HepG2 (cell line): Measurements from ENCODE around the gene GPR42. TPM values are rescaled to one million over a fixed set of nuclear protein-coding genes. Genes with fewer than 3 reads are reported as not detected.
A peak's percentile ranks its signal among the peaks of the same experiment; 100 is the strongest.

Experiments
- CBFB ChIP-seq: sonication (generic); formaldehyde crosslinking; IDR thresholded peaks from 2 replicates; pipeline ENCODE4 v1.4.0; 2020; ENCODE audit warnings: missing genetic modification reagents
- IKZF1 ChIP-seq: fragments of 450-650 bp; IDR thresholded peaks from 2 replicates; pipeline ENCODE4 v1.7.1; 2016
- KDM5B ChIP-seq: sonication (generic); formaldehyde crosslinking; IDR thresholded peaks from 2 replicates; pipeline ENCODE4 v1.4.0; 2020; ENCODE audit warnings: missing genetic modification reagents, mild to moderate bottlenecking, borderline replicate concordance
- KIAA2018 ChIP-seq: sonication (generic); formaldehyde crosslinking; IDR thresholded peaks from 2 replicates; pipeline ENCODE4 v1.5.0; 2020; ENCODE audit warnings: mild to moderate bottlenecking, missing genetic modification reagents, borderline replicate concordance
- ZBTB40 ChIP-seq, 2 experiments: fragments of 450-650 bp in 1 of 2; sonication (generic) in 1 of 2; formaldehyde crosslinking in 1 of 2; IDR thresholded peaks; 2 replicates each; pipeline versions ENCODE4 v1.6.1 to v1.8.0; 2016 to 2022; ENCODE audit warnings: antibody characterized with exemption in 1 of 2, mild to moderate bottlenecking in 1 of 2, missing genetic modification reagents in 1 of 2
- ZBTB8A ChIP-seq: sonication (generic); formaldehyde crosslinking; IDR thresholded peaks from 2 replicates; pipeline ENCODE4 v1.4.0; 2020; ENCODE audit warnings: mild to moderate bottlenecking, low read depth, missing genetic modification reagents, borderline replicate concordance
- ZNF362 ChIP-seq: sonication (generic); formaldehyde crosslinking; IDR thresholded peaks from 2 replicates; pipeline ENCODE4 v1.4.0; 2020; ENCODE audit warnings: missing genetic modification reagents, mild to moderate bottlenecking, borderline replicate concordance
- ZNF772 ChIP-seq: sonication (generic); formaldehyde crosslinking; IDR thresholded peaks from 2 replicates; pipeline ENCODE4 v1.5.0; 2020; ENCODE audit warnings: mild to moderate bottlenecking, missing genetic modification reagents
- ZNF788 ChIP-seq: sonication (generic); formaldehyde crosslinking; IDR thresholded peaks from 2 replicates; pipeline ENCODE4 v1.5.0; 2020; ENCODE audit warnings: mild to moderate bottlenecking, missing genetic modification reagents, borderline replicate concordance
- polyA plus RNA-seq, 8 experiments: library from polyadenylated mRNA; depleted of rRNA in 3 of 8; stranded (reverse) in 7 of 8; unstranded in 1 of 8; fragments of >200 nt; fragmentation: Illumina TruSeq in 4 of 8; extraction: Trizol in 4 of 8; gene quantifications; 2 replicates each; pipeline versions ENCODE4 v1.2.1 to v1.2.3, GENCODE V29; 2011 to 2016; ENCODE audit warnings: low read depth in 4 of 8, missing spikeins in 1 of 8, mixed read lengths in 1 of 8; ENCODE audit not compliant: insufficient read depth in 1 of 8
- total RNA-seq, 5 experiments: library from RNA; depleted of rRNA; stranded (reverse); fragments of >200 nt; fragmentation: Illumina TruSeq; extraction: Trizol; gene quantifications; 2 replicates each; pipeline ENCODE4 v1.2.3, GENCODE V29; 2016; ENCODE audit warnings: low read depth in 1 of 5

The GPR42 gene
- total and polyA plus RNA-seq, 2 of the 13 experiments (the other 11 are each of a cell fraction or from before 2014, with no cell fraction given), result not detected

DNA sequence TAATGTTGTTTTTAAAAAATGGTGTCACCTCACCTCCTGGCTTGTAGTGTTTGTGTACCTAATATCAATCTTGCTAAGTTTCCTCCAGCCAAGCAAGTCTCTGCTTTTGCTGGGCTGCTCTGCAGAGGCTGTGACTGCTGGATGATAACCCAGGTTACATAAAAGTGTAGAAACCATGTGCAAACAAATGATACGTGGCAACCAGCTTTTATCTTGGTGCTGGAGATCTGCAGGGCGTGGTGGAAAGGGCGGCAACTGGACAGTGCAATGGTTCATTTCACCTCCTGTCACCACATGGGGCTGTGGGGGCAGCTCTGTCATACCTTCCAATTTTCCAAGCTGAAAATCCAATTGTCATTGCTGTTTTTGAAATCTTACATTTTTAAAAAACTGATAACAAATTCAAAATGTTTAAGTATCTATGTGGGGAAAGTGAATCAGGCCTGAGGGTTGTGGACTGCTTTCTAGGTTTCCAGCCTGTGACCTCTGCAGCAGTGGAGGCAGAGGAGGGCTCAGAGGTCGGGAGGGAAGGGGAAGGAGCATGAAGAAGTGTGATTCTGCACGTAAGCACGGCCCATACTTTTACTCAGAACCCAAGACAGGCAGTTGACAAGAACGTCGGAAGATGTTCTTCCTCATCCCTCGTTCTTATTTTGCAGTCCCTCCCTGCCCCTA is 9.7 kb downstream of the GPR42 start (continued):
- no peak for TF ChIP-seq ZBTB40 (IDR thresholded peaks at IDR 0.05)
- TF ChIP-seq ZBTB40 (CRISPR knock-in tag; IDR thresholded peaks at IDR 0.05), result peak; percentile 51; the same call in 1 of the 2 replicates
- 0 out of 2 replicates have a peak, but pooled peaks have one; percentile 25 for TF ChIP-seq KDM5B (CRISPR knock-in tag)
- 0 out of 2 replicates have a peak, but pooled peaks have one; percentile 60 for TF ChIP-seq ZNF772 (CRISPR knock-in tag)
- no peak for TF ChIP-seq ZNF362 (CRISPR knock-in tag)
- no peak for TF ChIP-seq IKZF1
- no peak for TF ChIP-seq KIAA2018 (CRISPR knock-in tag)
- no peak; the same call in 1 of the 2 replicates for TF ChIP-seq ZNF788 (CRISPR knock-in tag)
- no peak for TF ChIP-seq ZBTB8A
- no peak for TF ChIP-seq CBFB (CRISPR knock-in tag)
